Measurements from ENCODE around the gene ADCY1.
A peak's percentile ranks its signal among the peaks of the same experiment; 100 is the strongest.
"Not testable (repeated sequence)": the region's sequence is repeated elsewhere in the genome, so short reads cannot be mapped to it uniquely, and the experiment has no call there.

The ADCY1 gene

GRCh38 chr7:45740573-45740972 lies 166.4 kb downstream of the ADCY1 start:
- DNase-seq (ENCODE audit: low read depth, low spot score) = not testable (repeated sequence)

DNA sequence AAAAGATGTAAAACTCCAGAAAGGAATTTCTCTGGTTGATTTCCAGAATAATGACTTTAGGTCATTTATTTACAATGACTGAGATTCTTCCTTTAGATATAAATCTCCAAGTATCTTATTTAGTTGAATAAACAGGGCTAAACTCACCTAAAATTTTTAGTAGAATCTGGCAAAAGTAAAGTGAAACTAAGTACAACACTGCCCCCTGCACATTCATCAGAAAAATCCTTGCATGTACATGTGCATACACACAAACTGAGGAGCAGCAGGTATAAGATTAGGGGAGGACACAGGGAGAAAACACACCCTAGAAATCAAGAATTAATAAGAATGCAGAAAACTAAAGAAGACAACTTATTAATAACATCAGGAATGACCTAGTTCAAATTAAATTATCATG lies 174.8 kb downstream of the ADCY1 start:
- not testable (repeated sequence) for DNase-seq (ENCODE audit: low read depth, low spot score)

- DNase-seq (ENCODE audit: low read depth, low spot score) = not testable (repeated sequence)
Measured at GRCh38 chr7:45751352-45751751, 177.2 kb downstream of the ADCY1 start.

- not testable (repeated sequence) for DNase-seq (ENCODE audit: low read depth, low spot score)
Measured at GRCh38 chr7:45756333-45756732, 182.2 kb downstream of the ADCY1 start.

- DNase-seq (ENCODE audit: low read depth, low spot score) = not testable (repeated sequence)
Measured at GRCh38 chr7:45756757-45757156, 182.6 kb downstream of the ADCY1 start.

DNA sequence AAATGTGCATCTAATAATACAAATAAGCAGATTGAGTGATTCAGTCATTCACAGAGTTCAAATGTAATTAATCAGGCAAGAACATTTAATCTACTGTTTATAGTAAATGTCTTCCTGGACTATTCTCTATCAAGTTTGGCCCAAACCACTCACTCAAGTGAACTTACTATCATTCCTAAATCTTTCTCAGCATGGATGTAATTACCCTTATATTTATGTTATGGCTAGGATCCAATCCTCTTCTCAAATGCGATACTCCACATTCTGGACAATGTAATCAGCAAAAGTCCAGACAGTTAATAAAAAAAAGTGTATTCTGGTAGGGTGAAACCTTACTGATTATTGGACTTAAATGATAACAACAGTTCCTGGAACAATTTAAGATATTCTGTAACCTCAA lies 185.3 kb downstream of the ADCY1 start:
- not testable (repeated sequence) for DNase-seq (ENCODE audit: low read depth, low spot score)

GRCh38 chr7:45761545-45762205 lies 187.5 kb downstream of the ADCY1 start:
- DNase-seq (ENCODE audit: low read depth, low spot score) = not testable (repeated sequence)

DNA sequence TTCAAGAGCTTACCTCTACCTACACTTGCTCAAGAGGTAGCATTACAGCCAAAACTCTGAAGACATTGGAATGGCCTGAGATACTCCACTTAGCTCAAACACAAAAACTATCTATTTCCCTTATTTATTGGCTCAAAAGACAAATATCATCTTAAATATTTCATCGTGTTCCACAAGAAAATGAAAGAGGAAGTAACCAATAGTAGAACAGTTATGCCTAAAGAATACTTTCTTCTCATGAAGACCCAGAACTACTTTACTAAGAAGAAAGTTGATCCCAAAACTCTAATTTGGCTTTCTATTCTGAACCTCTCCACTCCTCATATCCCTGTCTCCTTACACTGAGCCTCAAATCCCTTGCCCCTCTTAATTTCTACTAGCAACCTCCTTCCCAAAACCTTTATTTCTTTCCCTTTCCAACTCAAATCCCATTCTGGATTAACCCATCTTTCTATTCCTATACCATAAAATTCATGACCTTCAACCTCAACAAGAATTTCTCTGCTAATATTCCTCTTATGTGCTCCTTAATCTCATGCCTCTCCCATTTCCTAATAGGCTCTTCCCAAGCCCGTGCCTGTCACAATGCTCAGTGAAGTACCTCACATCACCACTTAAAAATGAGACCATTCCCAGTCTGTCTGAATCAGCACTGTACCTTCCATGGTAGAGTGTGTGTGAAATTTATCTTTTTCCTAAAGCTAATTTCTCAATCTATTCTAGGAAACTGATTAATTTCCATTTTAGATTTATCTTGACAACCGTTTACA lies 188.2 kb downstream of the ADCY1 start:
- not testable (repeated sequence) for DNase-seq (ENCODE audit: low read depth, low spot score)

DNA sequence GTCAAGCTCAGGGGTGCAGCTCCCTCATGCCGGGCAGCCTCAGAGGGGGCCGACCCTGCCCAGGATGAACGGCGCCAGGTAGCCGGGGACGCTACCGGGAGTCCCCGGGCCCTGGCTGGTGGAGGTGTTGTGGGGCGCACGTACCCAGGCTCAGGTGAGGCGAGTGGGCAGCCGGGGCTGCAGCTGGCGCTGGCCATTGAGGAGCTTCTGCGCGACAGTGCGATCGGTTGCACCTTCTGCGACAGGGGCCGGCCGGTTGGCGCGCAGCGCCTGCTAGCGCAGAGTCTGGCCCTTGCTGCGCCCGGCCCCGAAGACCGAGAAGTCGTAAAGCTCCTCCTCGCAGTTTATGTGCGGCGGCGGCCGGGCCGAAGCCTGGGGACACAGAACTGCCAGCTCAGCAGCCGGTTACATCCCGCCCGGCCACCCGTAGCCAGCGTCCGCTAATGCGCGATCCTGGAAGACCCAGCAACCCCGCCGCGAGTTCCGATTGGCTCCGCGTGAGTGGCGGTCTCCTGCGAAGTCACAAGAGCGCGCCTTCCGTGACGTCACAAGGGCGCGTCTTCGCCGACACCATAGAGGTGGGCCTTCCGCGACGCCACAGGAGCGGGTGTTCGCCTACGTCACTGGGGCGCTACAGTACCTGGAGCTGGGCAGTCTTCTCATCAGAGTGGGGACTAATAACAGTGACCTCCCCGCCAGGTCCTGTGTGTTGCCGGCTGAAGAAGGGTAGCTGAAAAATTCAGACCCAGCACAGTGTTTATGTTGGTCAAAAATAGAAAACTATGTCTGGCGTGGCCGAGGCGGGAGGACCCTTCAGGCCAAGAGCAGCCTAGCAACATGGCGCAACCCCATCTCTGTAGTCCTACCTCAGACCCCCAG lies 194.6 kb downstream of the ADCY1 start:
- DNase-seq (ENCODE audit: low read depth, low spot score) = peak; percentile 98

DNA sequence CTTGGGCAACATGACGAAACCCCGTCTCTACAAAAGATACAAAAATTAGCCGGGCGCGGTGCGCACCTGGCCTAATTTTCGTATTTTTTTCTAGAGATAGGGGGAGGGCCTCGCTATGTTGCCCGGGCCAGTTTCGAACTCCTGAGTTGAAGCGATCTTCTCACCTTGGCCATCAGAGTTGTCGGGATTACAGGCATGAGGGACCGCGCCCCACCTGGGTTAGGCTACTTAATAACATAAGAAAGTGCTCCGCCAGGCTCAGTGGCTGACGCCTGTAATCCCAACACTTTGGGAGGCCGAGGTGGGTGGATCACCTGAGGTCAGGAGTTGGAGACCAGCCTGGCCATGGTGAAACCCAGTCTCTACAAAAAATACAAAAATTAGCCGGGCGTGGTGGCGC lies 195.5 kb downstream of the ADCY1 start:
- not testable (repeated sequence) for DNase-seq (ENCODE audit: low read depth, low spot score)

Data from activated CD4-positive, CD25-positive, alpha-beta regulatory T cell treated with anti-CD3 and anti-CD28 coated beads, Interleukin-2, amount 50 U/mL, for 16 hours (primary cell).